ENCODE measurements around the gene MMD.

GRCh38 chr17:55346658-55347057 is 75.0 kb downstream of the MMD start:
- TF ChIP-seq CTCF (IDR thresholded peaks at IDR 0.05; ENCODE audit: insufficient read depth, low read length), result no peak
- TF ChIP-seq GABPA (IDR thresholded peaks at IDR 0.05; ENCODE audit: low read depth), result no peak
- TF ChIP-seq REST (IDR thresholded peaks at IDR 0.05; ENCODE audit: insufficient replicate concordance, low read depth), result no peak

Measured in HL-60 (cell line).